ENCODE measurements around the gene ABCA13.

DNA sequence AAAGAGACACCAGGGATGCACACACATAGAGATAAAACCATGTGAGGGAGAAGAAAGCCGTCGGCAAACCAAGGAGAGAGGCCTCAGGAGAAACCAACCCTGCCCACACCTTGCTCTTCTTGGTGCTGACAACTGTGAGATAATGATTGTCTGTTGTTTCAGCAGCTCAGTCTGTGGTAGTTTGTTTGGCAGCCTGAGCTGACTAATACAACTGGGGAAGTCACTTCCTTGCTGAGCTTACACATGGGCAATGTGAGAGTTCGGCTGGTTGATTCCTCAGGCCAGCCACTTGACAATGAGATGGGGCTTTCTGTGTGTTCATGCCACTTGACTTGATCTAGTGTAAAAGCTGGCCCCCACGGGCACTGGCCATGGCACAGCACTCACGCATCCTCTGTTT, 271.8 kb downstream of the ABCA13 start:
- TF ChIP-seq POLR2AphosphoS5 (IDR thresholded peaks at IDR 0.05; ENCODE audit: low read depth, low read length) (no peak), SIN3A (IDR thresholded peaks at IDR 0.05; ENCODE audit: borderline replicate concordance, insufficient read depth, low read length) (no peak), TAF1 (IDR thresholded peaks at IDR 0.05; ENCODE audit: borderline replicate concordance, insufficient read depth, low read length) (no peak)
- TF ChIP-seq, protein P1, sequence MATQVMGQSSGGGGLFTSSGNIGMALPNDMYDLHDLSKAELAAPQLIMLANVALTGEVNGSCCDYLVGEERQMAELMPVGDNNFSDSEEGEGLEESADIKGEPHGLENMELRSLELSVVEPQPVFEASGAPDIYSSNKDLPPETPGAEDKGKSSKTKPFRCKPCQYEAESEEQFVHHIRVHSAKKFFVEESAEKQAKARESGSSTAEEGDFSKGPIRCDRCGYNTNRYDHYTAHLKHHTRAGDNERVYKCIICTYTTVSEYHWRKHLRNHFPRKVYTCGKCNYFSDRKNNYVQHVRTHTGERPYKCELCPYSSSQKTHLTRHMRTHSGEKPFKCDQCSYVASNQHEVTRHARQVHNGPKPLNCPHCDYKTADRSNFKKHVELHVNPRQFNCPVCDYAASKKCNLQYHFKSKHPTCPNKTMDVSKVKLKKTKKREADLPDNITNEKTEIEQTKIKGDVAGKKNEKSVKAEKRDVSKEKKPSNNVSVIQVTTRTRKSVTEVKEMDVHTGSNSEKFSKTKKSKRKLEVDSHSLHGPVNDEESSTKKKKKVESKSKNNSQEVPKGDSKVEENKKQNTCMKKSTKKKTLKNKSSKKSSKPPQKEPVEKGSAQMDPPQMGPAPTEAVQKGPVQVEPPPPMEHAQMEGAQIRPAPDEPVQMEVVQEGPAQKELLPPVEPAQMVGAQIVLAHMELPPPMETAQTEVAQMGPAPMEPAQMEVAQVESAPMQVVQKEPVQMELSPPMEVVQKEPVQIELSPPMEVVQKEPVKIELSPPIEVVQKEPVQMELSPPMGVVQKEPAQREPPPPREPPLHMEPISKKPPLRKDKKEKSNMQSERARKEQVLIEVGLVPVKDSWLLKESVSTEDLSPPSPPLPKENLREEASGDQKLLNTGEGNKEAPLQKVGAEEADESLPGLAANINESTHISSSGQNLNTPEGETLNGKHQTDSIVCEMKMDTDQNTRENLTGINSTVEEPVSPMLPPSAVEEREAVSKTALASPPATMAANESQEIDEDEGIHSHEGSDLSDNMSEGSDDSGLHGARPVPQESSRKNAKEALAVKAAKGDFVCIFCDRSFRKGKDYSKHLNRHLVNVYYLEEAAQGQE (IDR thresholded peaks at IDR 0.05; ENCODE audit: insufficient read depth in 1 of 2, low read depth in 2 of 2, low read length in 2 of 2): no peak
